Cardiac fibroblast (primary cell): Measurements from ENCODE around the gene PTH2R.
"Not testable (repeated sequence)": the region's sequence is repeated elsewhere in the genome, so short reads cannot be mapped to it uniquely, and the experiment has no call there.

ENCODE experiments used
- DNase-seq, 2 donors: peaks; one replicate each; pipeline versions ENCODE4 v3.0.0 to v3.0.0-alpha.2; 2010; ENCODE audit warnings: low read depth in 2 of 2
- H3K4me3 ChIP-seq, 2 donors: replicated peaks in 1 of 2; 1 replicate in 1 of 2; 2 replicates in 1 of 2; pipeline ENCODE4 v1.5.1; 2011; ENCODE audit warnings: low read depth in 2 of 2, low read length in 2 of 2, mild to moderate bottlenecking in 2 of 2, moderate library complexity in 1 of 2
- TF ChIP-seq, protein P1 (sequence below): IDR thresholded peaks from one replicate; pipeline ENCODE4 v1.5.1; 2011; ENCODE audit warnings: low read depth, mild to moderate bottlenecking, low read length, inconsistent platforms

Gene PTH2R

DNA sequence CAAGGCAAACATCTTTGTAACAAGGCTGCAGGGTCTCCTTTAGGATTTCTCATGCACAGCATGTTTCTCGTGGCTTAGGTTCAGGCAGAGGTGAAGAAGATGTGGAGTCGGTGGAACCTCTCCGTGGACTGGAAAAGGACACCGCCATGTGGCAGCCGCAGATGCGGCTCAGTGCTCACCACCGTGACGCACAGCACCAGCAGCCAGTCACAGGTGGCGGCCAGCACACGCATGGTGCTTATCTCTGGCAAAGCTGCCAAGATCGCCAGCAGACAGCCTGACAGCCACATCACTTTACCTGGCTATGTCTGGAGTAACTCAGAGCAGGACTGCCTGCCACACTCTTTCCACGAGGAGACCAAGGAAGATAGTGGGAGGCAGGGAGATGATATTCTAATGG is 86.6 kb downstream of the PTH2R start:
- no peak overlapping the region for H3K4me3 ChIP-seq
- TF ChIP-seq, protein P1, sequence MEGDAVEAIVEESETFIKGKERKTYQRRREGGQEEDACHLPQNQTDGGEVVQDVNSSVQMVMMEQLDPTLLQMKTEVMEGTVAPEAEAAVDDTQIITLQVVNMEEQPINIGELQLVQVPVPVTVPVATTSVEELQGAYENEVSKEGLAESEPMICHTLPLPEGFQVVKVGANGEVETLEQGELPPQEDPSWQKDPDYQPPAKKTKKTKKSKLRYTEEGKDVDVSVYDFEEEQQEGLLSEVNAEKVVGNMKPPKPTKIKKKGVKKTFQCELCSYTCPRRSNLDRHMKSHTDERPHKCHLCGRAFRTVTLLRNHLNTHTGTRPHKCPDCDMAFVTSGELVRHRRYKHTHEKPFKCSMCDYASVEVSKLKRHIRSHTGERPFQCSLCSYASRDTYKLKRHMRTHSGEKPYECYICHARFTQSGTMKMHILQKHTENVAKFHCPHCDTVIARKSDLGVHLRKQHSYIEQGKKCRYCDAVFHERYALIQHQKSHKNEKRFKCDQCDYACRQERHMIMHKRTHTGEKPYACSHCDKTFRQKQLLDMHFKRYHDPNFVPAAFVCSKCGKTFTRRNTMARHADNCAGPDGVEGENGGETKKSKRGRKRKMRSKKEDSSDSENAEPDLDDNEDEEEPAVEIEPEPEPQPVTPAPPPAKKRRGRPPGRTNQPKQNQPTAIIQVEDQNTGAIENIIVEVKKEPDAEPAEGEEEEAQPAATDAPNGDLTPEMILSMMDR, result no peak
- DNase-seq, result no peak

DNA sequence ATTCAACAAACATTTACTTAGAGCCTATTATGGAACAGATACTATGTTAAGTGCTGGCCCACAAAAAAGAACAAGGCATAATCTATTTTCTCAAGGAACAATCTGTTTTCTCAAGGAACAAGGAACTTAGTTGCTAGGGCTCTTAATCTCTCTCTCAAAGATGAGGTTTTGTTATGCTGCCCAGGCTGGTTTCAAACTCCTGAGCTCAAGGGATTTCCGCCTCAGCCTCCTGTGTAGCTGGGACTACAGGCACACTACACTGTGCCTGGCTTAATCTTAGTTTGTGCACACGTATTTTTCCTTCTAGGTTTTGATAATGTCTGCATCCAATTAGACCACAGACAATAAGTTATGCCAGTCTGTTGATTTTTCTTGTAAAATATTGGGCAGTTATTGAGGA is 89.5 kb downstream of the PTH2R start:
- TF ChIP-seq, protein P1, result no peak
- no peak for DNase-seq
- no peak overlapping the region for H3K4me3 ChIP-seq

DNA sequence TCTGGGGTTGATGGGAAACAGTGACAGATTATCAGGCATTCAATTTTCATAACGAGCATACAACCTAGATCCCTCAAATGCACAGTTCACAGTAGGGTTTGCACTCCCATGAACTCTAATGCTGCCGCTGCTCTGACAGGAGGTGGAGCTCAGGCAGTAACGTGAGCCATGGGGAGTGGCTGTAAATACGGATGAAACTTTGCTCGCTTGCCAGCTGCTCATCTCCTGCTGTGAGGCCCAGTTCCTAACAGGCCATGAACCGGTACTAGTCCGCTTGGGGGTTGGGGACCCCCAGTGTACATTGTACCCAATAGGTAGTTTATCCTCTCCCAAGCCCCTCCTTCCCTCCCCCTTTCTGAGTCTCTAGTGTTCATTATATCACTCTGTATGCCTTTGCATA is 94.6 kb downstream of the PTH2R start:
- H3K4me3 ChIP-seq, result no peak overlapping the region
- DNase-seq, result no peak
- TF ChIP-seq, protein P1, result no peak

DNA sequence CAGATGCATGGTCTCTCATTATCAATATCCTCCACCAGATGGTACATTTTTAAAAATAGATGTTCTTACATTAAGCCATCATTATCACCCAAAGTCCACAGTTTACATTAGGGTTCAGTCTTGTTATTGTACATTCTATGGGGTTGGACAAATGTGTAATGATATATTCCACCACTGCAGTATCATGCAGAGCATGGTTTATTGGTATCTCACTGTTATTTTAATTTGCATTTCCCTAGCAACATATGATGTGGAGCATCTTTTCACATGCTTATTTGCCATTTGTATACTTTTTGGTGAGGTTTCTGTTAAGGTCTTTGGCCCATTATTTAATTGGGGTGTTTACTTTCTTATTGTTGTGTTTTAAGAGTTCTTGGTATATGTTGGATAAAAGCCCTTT is 95.7 kb downstream of the PTH2R start:
- H3K4me3 ChIP-seq, result no peak overlapping the region
- TF ChIP-seq, protein P1, result no peak
- DNase-seq, result no peak

DNA sequence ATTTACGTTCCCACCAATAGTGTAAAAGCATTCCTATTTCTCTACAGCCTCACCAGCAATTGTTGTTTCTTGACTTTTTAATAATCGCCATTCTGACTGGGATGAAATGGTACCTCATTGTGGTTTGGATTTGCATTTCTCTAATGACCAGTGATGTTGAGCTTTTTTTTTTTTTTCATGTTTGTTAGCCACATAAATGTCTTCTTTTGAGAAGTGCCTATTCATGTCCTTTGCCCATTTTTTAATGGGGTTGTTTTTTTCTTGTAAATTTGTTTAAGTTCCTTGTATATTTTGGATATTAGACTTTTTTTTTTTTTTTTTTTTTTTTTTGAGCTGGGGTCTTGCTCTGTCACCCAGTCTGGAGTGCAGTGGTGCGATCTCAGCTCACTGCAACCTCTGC is 98.8 kb downstream of the PTH2R start:
- not testable (repeated sequence) for DNase-seq, H3K4me3 ChIP-seq

DNA sequence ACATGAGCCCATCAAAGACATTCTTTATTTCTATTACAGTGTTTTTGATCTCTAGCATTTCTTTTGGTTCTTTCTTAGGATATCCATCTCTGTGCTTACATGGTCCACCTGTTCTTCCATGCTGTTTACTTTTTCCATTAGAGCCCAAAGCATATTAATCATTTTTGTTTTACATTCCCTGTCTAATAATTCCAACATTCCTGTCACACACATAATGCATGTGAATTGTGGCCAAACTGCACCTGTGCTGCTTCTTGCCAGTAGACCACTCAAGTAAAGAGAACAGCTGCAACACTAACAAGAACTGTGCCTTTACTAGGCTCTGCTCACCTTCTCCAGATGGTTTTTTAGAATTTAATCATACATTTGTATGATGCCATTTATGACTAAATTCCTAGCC is 103.0 kb downstream of the PTH2R start:
- DNase-seq, result no peak
- TF ChIP-seq, protein P1, result no peak
- no peak overlapping the region for H3K4me3 ChIP-seq

DNA sequence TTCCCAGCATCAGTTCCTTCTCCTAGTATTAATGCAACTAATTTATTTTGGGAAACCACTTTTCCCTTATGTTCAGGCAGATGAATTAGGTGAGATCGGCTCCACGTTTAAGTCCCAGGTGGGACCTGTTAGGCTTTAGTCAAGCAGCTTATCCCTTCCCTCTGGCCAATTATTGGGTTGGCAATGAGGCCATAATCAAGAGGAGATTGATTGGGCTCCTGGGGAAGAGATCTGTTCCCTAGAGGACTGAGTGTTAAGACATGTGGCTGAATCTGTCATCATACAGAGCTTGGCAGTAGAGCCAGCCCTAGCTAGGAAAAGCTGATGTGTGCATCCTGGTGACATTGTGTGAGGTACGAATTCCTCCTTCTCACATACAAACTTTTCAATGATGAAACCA is 104.4 kb downstream of the PTH2R start:
- TF ChIP-seq, protein P1, result no peak
- DNase-seq, result no peak
- no peak overlapping the region for H3K4me3 ChIP-seq

DNA sequence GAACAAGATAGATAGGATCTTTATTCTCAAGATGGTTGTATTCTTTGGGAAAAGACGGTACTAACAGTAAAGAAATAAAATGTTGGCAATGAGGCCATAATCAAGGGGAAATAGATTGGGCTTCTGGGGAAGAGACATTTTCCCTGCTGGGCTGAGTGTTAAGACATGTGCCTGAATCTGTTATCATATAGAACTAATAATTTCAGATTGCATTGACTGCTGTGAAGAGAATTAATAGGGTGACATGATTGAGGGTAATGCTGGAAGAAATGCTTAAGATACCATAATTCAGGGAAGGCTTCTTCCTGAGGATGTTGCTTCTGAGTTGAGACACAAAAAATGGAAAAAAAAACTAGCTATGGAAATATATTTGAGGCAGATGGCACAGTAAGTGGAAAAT is 105.0 kb downstream of the PTH2R start:
- TF ChIP-seq, protein P1, result no peak
- H3K4me3 ChIP-seq, result no peak overlapping the region
- no peak for DNase-seq
